NCI-H524 (cell line): ENCODE results near the gene CD70.
A peak's percentile ranks its signal among the peaks of the same experiment; 100 is the strongest.
"Not testable (repeated sequence)": the region's sequence is repeated elsewhere in the genome, so short reads cannot be mapped to it uniquely, and the experiment has no call there.

Experiments
- DNase-seq, 2 experiments: peaks; one replicate each; lab custom pipeline; 2025; lab: John Stamatoyannopoulos, UW

Gene CD70, protein sequence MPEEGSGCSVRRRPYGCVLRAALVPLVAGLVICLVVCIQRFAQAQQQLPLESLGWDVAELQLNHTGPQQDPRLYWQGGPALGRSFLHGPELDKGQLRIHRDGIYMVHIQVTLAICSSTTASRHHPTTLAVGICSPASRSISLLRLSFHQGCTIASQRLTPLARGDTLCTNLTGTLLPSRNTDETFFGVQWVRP

DNA sequence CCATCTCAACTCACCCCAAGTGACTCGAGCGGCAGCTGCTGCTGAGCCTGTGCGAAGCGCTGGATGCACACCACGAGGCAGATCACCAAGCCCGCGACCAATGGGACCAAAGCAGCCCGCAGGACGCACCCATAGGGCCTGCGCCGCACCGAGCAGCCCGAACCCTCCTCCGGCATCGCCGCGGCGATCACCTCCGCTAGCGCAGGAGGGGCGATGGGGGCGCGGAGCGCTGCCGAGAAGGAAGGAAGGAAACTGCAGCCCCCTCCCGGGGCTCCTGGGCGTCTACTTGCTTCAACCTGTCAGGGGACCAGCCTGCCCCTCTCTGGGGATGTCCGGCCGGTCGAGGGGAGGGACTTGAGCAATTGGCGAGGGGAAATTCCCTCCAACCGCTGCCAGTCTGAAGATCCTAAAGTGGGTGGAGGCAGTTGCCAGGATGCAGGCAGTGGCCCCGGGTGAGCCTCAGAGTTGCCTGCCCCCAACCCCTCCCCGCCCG is at the start of gene CD70:
Gene CD70 (minus strand): TSS at position 324 of the 493 bp plus-strand sequence. CDS start 148 bp downstream, at position 176.
- peak in 1 of 2 experiments; percentile 6 for DNase-seq

DNA sequence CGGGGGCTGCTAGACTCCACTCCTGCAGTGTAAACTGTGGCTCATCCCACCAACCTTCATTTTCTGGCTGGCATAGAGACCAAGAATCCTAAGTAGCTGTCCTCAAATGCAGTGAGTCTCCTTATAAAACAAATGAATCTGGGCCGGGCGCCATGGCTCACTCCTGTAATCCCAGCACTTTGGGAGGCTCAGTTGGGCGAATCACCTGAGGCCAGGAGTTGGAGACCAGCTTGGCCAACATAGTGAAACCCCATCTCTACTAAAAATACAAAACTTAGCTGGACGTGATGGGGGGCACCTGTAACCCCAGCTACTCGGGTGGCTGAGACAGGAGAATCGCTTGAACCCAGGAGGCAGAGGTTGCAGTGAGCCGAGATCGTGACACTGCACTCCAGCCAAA is 49.4 kb upstream of the CD70 start:
- DNase-seq: not testable (repeated sequence)

DNA sequence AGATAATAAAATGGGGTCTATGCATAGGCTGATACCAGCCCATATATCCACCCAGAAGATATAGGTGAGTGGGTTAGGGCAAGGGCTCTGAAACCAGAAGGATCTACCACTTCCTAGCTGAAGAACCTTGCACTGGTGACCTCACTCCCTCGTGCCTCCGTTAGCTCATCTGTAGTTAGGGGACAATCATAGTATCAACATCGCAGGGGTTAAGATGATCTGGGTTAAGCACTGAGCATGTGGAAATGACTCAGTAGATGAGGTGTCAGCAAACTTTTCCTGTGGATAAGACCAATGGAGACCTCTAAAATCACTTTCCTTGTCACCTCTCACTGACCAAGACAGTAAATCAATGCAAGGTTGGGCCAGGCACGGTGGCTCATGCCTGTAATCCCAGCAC is 48.5 kb upstream of the CD70 start:
- DNase-seq: no peak

DNA sequence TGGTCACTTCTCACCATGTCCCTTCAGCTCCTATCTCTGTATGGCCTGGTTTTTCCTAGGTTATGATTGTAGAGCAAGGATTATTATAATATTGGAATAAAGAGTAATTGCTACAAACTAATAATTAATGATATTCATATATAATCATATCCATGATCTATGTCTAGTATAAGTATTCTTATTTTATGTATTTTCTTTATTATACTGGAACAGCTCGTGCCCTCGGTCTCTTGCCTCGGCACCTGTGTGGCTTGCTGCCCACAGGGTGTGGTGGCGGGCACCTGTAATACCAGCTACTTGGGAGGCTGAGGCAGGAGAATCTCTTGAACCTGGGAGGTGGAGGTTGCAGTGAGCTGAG is 42.5 kb upstream of the CD70 start:
- not testable (repeated sequence) for DNase-seq

DNA sequence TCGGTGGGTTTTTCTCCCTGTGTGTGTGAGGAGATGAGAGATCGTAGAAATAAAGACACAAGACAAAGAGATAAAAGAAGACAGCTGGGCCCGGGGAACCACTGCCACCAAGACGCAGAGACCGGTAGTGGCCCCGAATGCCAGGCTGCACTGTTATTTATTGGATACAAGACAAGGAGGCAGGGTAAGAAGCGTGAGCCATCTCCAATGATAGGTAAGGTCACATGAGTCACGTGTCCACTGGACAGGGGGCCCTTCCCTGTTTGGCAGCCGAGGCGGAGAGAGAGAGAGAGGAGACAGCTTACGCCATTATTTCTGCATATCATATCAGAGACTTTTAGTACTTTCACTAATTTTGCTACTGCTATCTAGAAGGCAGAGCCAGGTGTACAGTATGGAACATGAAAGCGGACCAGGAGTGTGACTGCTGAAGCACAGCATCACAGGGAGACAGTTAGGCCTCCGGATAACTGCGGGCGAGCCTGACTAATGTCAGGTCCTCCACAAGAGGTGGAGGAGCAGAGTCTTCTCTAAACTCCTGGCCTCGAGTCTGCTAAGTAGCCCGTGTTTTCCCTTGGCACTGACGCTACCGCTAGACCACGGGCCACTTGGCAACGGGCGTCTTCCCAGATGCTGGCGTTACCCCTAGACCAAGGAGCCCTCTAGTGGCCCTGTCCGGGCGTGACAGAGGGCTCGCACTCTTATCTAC is 42.0 kb upstream of the CD70 start:
- DNase-seq: peak; percentile 24 to 68

DNA sequence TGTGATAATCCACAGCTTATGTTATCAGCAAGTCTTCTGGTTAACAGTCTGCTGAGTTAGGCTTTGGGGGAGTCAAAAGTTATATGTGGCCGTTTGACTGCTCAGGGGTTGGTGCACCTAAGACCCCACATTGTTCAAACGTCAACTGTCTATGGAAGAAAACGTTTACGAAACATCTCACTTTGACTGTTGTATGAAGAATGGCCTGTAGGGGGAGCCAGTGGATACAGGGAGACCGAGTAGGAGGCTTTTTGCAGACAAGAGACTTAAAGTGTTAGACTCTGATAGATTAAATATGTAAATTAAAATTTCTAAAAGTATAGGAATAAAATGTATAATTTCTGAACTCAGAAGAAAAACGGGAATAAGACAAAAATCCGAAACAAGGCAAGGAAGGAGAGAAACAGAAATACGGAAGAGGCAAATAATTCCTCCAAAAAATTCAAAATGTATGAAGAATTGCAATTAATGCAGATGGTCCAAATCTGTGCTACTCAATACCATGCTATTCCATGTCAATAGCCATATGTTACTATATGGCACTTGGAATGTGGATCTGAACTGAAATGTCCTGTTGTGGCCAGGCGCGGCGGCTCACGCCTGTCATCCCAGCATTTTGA is 41.2 kb upstream of the CD70 start:
- DNase-seq: peak; percentile 27 to 72

DNA sequence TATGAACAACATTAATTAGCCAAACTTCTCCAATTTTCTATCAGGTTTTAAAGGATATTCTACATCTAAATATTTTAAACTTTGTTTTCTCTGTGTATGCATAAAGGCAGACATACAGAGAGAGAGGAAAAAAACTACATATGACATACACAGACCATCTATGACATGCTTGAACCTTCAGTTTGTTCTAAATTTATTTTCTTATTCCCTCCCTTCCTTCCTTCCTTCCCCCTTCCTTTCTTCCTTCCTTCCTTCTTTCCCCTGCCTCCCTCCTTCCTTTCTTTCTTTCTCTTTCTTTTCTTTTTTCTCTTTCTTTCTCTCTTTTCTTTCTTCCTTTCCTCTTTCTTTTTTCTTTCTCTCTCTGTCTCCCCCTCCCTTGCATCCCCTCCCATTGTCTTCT is 35.8 kb upstream of the CD70 start:
- DNase-seq: no peak

DNA sequence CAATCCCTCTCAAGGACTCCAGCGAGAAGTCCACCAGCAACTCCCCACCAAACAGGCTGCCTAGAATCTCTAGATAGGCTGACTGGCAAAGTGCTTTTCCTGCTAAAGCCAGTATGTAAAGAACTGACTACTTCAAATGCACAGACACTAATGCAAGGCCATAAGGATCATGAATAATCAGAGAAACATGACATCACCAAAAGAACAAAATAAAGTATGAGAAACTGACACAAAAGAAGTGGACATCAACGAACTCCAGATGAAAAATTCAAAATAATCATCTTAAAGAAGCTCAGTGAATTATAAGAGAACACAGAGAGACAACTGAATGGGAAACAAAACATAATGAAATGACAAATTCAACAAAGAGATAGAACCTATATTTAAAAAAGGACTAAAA is 26.4 kb upstream of the CD70 start:
- DNase-seq: no peak

DNA sequence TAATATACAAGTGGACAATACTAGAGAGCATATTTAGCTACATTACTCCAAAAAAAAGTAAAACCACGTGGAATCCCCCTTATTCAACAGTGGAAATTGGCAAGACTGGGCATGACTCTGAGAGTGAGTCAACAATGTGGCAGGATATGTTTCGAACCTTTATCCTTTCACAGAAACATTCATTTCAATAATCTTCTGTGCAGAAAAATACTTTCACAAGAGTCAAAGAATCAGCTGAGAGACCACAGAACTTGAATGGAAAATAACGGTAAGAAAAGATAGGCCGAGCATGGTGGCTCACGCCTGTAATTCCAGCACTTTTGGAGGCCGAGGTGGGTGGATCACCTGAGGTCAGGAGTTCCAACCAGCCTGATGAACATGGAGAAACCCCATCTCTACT is 25.1 kb upstream of the CD70 start:
- DNase-seq: no peak

DNA sequence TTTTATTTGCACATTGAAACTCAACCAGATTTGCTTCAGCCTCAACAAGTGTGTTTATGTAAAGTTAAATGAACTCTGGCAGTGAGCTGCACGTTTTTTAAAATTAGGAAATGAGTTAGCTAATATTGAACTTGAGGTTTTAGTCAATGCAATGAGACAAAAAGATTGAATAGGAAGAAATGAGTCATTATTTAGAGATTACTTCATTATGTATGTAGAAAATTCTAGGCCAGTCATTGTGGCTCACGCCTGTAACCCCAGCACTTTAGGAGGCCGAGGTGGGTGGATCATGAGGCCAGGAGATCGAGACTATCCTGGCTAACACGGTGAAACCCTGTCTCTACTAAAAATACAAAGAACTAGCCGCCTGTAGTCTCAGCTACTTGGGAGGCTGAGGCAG is 22.8 kb upstream of the CD70 start:
- DNase-seq: no peak

DNA sequence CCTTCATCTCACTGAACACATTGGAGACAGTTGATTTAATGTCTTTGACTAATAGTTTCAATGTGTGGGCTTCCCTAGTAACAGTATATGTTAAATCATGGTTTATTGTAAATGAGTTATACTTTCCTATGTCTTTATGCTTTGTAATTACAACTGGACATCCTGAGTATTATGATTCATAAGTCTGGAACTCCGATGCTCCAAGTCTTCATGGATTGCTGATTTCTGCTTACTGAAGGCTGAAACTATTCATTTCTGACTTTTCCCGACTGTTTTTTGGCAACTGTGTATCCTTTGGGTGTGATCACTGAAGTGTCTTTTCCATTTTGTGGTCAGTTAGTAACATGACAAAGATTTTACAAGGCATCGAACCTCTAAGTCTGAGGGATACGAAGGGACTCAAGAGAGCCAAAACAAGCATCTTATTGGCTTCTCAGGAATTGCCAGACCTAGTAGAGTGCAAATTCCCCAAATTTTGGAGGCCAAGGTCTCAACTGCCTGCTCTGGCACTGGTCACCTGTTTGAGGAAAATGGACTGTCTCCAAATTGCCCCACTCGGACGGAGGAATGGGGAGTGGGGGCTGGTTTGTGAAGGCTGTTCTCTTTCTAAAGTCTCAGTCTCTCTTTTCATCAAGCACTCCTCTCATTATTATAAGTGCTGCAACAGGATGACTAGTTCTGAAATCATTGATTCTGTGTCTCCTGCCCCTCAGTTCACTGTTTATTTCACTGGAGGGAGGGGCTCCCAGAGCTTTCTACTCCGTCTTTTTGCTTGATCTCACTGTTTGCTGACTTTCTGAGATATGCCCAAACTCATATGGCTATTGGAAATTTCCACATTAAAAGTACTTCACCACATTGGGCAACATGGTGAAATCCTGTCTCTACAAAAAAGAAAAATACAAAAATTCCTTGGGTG is 20.2 kb upstream of the CD70 start:
- no peak for DNase-seq

DNA sequence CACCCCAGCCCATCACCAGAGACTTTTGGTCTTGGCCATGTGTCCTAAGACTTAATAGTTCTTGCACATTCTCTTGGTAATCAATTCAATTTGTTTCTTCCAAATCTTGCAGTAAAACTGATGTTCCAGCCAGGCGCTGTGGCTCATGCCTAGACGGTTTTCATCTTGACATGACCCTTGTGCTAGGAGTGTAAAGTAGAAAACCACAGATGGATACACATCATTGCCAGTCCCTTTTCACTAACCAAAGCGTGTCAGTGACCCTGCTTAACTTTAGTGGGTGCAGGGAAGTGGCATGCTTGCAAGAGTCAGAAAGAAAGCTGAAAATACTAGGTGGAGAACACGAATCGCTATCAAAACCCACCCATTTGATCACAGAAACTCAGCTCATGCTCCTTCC is 18.0 kb upstream of the CD70 start:
- DNase-seq: no peak

DNA sequence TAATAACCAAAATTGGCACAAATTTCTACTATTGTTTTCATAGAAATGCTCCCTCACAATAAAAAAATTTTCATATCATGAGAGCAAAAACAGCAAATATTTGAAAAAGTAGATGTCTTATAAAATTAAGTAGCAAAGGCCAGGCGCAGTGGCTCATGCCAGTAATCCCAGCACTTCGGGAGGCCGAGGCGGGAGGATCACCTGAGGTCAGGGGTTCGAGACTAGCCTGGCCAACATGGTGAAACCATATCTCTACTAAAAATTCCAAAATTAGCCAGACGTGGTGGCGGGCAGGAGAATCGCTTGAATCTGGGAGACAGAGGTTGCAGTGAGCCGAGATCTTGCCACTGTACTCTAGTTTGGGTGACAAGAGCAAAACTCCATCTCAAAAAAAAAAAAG is 17.2 kb upstream of the CD70 start:
- DNase-seq: not testable (repeated sequence)

DNA sequence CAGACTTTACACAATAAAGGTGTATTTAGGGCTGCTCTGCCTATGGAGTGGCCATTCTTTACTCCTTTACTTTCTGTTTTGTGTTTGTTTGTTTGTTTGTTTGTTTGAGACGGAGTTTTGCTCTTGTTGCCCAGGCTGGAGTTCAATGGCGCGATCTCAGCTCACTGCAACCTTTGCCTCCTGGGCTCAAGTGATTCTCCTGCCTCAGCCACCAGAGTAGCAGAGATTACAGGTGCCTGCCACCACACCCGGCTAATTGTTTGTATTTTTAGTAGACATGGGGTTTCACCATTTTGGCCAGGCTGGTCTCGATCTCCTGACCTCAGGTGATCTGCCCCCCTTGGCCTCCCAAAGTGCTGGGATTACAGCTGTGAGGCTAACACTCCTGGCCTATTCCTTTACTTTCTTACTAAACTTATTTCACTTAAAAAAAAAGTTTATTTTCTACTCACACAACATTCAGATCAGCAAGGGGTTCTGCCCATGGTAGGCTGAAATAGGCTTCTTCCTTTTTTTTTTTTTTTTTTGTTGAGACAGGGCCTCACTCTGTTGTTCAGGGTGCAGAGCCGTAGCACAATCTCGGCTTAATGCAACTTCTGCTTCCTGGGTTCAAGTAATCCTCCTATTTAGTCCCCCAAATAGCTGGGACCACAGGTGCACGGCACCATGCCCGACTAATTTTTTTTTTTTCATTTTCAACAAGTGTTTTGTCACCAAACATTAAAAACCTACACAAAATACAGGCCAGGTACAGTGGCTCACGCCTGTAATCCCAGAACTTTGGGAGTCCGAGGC is 15.5 kb upstream of the CD70 start:
- not testable (repeated sequence) for DNase-seq

DNA sequence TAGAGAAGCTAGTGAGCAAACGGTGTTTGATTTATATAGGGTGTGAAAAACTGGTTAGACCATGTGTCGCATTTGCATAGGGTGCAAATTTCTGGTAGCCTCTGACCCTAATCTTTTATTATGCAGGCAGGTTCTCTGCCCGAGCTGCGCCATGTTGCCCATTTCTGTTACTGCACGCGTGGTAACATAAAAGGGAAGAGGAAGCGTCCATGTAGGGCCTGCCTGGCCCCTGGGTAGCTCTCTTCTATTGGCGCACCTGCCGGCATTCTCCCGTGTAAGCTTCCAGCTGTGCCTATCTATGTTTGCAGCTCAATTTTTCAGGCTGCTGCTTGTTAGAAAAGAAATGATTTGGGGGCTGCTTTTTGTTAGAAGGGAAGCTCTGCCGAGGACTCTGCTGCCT is 14.0 kb upstream of the CD70 start:
- DNase-seq: no peak

DNA sequence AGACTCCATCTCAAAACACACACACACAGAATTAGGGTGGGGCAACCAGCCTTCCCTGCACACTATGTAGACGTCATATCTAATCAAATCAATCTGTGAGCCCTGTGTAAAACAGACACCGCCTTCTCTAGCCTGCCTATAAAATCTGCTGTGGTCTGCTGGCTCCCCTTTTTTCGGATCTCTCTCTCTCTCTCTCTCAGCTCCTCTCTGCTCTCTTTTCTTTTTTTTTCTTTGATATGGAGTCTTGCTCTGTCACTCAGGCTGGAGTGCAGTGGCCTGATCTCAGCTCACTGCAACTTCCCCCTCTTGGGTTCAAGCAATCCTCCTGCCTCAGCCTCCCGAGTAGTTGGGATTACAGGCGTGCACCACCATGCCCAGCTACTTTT is 11.8 kb upstream of the CD70 start:
- no peak for DNase-seq

DNA sequence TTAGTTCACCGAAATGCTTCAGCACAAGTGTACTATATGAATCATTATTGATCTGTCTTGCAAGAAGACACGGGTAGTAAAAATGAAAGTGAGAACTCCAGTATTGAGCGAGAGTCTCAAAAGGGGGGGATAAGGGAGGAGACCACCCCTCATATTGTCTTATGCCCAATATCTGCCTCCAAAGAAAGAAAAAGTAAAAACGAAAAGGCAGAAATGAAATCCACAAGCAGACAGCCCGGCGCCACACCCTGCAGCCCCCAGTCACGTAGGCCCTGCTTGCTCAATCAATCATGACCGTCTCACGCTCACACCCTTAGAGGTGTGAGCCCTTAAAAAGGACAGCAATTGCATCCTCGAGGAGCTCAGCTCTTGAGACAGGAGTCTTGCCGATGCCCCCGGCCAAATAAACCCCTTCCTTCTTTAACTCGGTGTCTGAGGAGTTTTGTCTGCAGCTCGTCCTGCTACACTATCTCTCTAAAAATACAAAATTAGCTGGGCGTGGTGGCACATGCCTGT is 10.6 kb upstream of the CD70 start:
- not testable (repeated sequence) for DNase-seq

DNA sequence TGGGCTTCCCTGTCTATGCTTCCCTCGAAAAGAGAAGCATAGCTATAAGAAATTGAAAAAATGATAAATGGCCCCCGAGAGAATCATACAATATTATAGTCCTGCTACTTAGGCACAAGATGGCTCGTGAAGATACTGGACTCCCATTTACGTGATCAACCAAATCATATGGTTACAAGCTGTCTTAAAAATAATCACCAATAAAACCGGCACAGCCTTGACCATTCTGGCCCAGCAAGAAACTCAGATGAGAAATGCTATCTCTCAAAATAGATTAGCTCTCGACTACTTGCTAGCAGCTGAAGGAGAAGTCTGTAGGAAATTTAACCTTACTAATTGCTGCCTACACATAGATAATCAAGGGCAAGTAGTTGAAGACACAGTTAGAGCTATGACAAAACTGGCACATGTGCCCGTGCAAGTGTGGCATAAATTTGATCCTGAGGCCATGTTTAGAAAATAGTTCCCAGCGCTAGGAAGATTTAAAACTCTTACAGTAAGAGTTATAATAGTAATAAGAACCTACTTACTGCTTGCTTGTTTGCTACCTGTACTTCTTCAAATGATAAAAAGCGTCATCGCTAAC is 10.1 kb upstream of the CD70 start:
- DNase-seq: not testable (repeated sequence)

DNA sequence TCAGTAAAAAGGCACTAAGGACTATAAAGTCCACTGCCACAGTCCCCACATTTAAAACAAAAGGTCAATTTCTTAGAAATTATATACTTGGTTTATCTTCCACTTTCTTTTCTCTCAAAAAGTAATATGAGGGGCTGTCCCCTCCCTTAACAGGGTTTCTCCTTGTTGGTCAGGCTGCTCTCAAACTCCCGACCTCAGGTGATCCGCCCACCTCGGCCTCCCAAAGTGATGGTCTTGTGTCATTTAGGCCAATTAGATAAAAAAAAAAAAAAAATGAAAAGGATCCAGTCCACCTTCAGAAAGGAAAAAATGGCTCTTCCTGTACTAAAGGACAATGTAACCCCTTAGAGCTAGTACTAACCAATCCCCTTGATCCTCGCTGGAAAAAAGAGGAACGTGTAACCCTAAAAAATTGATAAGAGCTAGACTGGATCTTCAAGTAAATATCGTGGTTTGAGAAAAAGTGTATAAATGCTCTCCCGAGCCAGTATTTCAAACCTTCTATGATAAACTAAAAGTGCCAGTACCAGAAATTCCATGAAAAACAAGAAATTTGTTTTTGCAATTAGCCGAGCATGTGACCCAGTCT is 9.0 kb upstream of the CD70 start:
- DNase-seq: no peak

DNA sequence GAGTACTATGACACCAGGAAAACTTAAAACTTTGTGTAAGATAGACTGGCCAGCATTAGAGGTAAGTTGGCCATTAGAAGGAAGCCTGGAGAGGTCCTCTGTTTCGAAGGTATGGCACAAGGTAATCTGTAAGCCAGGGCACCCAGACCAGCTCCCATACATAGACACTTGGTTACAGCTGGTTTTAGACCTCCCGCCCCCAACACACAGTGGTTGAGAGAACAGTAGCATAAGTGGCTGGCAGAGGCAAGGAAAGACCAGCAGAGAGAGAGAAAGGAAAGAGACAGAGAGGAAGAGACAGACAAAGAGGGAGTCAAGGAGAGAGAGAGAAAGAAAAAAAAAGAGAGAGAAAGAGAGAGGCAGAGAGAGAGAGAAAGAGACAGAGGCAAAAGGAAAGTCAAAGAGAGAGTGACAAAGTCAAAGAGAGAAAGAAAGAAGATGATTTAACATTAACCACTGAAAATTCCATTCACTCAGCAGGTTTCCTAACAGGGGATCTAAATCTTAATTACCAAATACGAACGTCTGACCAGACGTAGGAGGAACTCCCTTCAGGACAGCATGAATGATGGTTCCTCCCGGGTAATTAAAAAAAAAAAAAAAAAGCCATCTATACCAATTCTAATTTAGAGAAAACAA is 7.4 kb upstream of the CD70 start:
- not testable (repeated sequence) for DNase-seq
